Subcutaneous abdominal adipose tissue (tissue), 5 donors: ENCODE results near the gene ALDH7A1.
"Not testable (repeated sequence)": the region's sequence is repeated elsewhere in the genome, so short reads cannot be mapped to it uniquely, and the experiment has no call there.

Source experiments
- H3K27ac ChIP-seq: one replicate; pipeline ENCODE4 v1.7.0; 2013; ENCODE audit warnings: low read depth, mild to moderate bottlenecking, inconsistent platforms, low read length, moderate library complexity
- H3K27me3 ChIP-seq, 5 donors: one replicate each; pipeline ENCODE4 v1.7.0; 2013; ENCODE audit warnings: low read length in 5 of 5, inconsistent platforms in 1 of 5; ENCODE audit not compliant: control insufficient read depth in 5 of 5, insufficient read depth in 4 of 5
- H3K36me3 ChIP-seq, 5 donors: one replicate each; pipeline ENCODE4 v1.7.0; 2013; ENCODE audit warnings: low read length in 5 of 5; ENCODE audit not compliant: control insufficient read depth in 5 of 5, insufficient read depth in 5 of 5
- H3K4me1 ChIP-seq, 5 donors: one replicate each; pipeline ENCODE4 v1.7.0; 2013; ENCODE audit warnings: low read length in 5 of 5, mild to moderate bottlenecking in 3 of 5, moderate library complexity in 1 of 5; ENCODE audit not compliant: control insufficient read depth in 5 of 5, insufficient read depth in 5 of 5
- H3K4me3 ChIP-seq, 5 donors: one replicate each; pipeline ENCODE4 v1.7.0; 2013; ENCODE audit warnings: low read length in 5 of 5, low read depth in 1 of 5
- H3K9ac ChIP-seq, 5 donors: one replicate each; pipeline ENCODE4 v1.7.0; 2013; ENCODE audit warnings: low read length in 5 of 5, mild to moderate bottlenecking in 4 of 5, moderate library complexity in 3 of 5
- H3K9me3 ChIP-seq, 5 donors: one replicate each; pipeline ENCODE4 v1.7.0; 2013; ENCODE audit warnings: low read length in 5 of 5; ENCODE audit not compliant: control insufficient read depth in 5 of 5
- donor health status: healthy.
- donor health status: healthy.
- donor health status: healthy.
- donor health status: healthy.
- donor health status: healthy.

Gene ALDH7A1

GRCh38 chr5:126525630-126526245 is 69.3 kb downstream of the ALDH7A1 start:
- no peak overlapping the region for H3K27ac ChIP-seq
- H3K9ac ChIP-seq, result peak overlapping the region in 1 of 5 donors; percentile 30
- H3K4me1 ChIP-seq, result peaks cover 0 to 10% (median 6%) of the 10 kb centered on the region in 5 donors
- H3K4me3 ChIP-seq, result peak overlapping the region in 4 of 5 donors; percentile 22 to 61 (median 40)
- H3K9me3 ChIP-seq, result no peaks in the 10 kb centered on the region
- H3K36me3 ChIP-seq, result no peaks in the 10 kb centered on the region
- H3K27me3 ChIP-seq, result no peaks in the 10 kb centered on the region

DNA sequence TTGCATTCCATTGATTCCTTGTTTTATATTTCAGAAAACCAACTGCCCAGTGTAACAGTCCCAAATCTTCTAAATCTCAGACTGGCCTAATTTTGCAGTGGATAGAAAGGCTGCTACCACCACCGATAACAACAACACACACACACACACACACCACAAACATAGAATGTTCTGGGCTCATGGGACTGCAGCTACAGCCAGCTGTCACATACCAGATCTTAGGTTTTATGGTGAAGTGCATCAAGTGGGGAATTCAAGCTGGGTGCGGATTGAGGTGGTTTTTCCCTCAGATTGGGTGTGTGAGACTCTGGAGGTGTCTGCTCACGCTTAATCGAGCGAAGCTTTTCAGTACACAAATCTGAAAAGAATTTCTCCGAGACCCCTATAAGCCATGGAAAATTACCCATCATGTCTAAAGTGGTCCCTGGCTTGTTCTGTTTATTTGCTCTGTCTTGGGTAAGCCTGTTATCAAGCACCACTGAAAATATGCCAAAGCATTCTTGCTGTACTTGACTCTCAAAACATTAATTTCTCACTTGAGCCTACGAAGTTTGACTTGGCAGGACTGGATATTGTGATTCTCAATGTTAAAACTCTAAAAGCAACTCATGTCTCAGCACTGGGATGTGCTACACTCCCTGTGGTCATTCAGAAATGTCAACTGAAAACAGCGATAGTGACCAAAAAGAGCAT is 71.1 kb downstream of the ALDH7A1 start:
- Histone ChIP-seq H3K36me3 (no peaks in the 10 kb centered on the region), H3K4me1 (peaks cover 0 to 18% (median 17%) of the 10 kb centered on the region in 5 donors), H3K9ac (no peak overlapping the region), H3K4me3 (no peak overlapping the region), H3K27me3 (no peaks in the 10 kb centered on the region), H3K27ac (no peak overlapping the region), H3K9me3 (no peaks in the 10 kb centered on the region)

DNA sequence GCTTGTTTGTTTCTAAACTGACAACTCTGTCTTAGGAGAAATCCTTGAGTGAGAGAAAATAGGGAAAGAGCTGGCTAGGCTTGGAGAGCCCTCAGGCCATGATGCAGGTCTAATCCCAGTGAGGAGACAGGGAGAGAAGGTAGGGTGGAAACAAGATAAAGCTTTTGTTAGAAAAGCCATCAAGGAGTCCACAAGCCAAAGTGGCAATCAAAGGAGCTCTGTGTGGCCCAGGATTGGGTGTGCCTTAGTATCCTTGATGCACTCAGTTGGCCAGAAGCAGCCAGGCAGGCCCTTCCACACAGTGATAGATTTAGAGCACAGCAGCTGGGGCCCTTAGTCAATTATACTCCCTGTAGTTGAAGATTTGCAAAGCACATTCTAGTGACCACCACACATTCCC is 73.9 kb downstream of the ALDH7A1 start:
- Histone ChIP-seq H3K36me3 (no peaks in the 10 kb centered on the region), H3K27ac (no peak overlapping the region), H3K27me3 (no peaks in the 10 kb centered on the region), H3K9ac (no peak overlapping the region), H3K9me3 (no peaks in the 10 kb centered on the region), H3K4me3 (no peak overlapping the region), H3K4me1 (peaks cover 0 to 18% (median 17%) of the 10 kb centered on the region in 5 donors)

- Histone ChIP-seq H3K4me1 (peaks cover 0 to 13% (median 12%) of the 10 kb centered on the region in 5 donors), H3K4me3 (no peak overlapping the region), H3K9ac (no peak overlapping the region), H3K27me3 (no peaks in the 10 kb centered on the region), H3K27ac (no peak overlapping the region), H3K36me3 (no peaks in the 10 kb centered on the region), H3K9me3 (no peaks in the 10 kb centered on the region)
Observed at GRCh38 chr5:126520593-126520953, 74.4 kb downstream of the ALDH7A1 start.

DNA sequence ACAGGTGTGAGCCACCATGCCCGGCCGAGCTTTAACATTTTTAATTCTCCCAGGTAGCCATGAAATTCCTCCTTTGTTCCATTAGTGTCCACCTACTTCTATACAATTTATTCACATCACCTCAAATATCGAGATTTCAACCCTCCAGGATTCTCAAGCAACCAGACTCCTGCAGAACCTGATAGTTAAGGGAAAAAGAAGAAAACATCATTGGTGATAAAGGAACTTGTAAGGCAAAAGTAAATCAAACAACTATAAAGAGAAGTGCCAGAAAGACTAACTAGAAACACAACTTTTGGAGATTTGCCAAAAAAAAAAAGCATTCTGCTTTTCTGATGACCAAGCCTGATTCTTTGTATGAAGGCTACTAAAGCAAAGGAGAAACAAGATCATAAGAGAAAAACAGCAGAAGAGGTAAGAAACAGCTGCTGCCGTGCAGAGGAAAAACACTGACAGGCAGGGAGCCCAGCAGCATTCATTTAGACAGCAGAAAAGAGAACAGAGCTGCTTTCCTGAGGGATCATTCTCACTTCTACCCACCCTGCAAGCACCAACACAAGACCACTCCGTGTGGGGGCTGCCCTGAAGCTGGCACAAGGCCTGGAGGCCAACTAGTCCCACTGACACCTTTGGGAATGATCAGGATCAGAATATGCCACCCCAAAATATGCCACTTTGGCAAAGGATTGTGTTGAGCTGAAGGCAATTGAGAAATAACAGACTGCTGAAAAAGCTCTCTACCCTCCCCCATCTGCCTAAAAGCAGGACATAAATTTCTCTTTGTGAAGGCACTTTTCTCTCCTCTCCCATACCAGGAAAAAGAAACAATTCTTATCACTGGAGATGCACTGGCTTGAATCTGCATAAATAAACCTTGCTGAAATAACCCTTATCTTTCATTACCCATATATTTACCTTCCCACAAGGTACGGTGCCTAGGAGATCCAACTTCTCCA is 75.1 kb downstream of the ALDH7A1 start:
- Histone ChIP-seq H3K27me3 (no peaks in the 10 kb centered on the region), H3K4me3 (peak overlapping the region; percentile 13 to 70 (median 49)), H3K9me3 (no peaks in the 10 kb centered on the region), H3K4me1 (peaks cover 0 to 13% (median 8%) of the 10 kb centered on the region in 5 donors), H3K36me3 (no peaks in the 10 kb centered on the region), H3K9ac (peak overlapping the region in 3 of 5 donors; percentile 4 to 49 (median 39)), H3K27ac (no peak overlapping the region)

- H3K9ac ChIP-seq, H3K27me3 ChIP-seq, H3K36me3 ChIP-seq, H3K4me3 ChIP-seq, H3K9me3 ChIP-seq, H3K27ac ChIP-seq: not testable (repeated sequence)
- peaks cover 0 to 13% (median 8%) of the 10 kb centered on the region in 5 donors for H3K4me1 ChIP-seq
Observed at GRCh38 chr5:126519223-126519622, 75.8 kb downstream of the ALDH7A1 start.

DNA sequence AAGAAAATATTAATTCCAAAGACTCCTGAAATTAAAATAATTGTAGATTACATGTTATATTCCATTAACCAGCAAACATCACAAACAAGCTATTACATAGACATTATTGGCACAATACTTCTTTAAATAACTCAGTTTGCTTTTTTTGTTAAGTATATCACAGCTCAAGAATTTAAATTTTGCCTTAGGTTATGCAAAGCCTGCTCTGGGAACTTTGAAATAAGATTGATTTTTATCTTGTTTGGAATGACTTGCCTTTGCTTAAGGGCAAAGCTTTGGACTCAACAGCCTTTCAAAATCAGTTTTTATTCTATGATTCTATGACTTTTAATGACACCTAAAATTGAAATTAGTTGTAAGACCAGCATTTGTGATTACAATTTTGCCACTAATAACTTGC is 78.2 kb downstream of the ALDH7A1 start:
- Histone ChIP-seq H3K27ac (no peak overlapping the region), H3K4me1 (peaks cover 0 to 13% (median 8%) of the 10 kb centered on the region in 5 donors), H3K27me3 (no peaks in the 10 kb centered on the region), H3K4me3 (no peak overlapping the region), H3K36me3 (no peaks in the 10 kb centered on the region), H3K9me3 (no peaks in the 10 kb centered on the region), H3K9ac (no peak overlapping the region)

DNA sequence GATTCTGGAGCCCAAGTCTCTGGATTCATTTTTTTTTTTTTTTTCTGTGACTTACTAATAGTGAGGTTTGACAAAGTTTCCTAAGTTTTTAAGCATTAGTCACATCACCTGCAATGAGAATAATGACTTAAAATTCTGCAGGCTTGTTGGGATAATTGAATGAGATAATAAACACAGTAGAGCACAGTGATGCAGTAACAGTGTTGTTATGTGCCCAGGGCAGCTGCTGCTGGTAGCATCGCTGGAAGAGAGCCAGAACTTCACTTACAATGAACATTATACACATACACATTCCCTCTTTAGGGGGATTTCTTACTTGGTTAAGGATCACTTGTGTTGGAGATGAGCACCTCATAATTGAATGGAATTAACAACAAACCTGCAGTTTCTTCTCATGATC is 78.9 kb downstream of the ALDH7A1 start:
- Histone ChIP-seq H3K9me3 (no peaks in the 10 kb centered on the region), H3K4me1 (peaks cover 0 to 13% (median 8%) of the 10 kb centered on the region in 5 donors), H3K9ac (no peak overlapping the region), H3K27ac (no peak overlapping the region), H3K4me3 (no peak overlapping the region), H3K36me3 (no peaks in the 10 kb centered on the region), H3K27me3 (no peaks in the 10 kb centered on the region)

DNA sequence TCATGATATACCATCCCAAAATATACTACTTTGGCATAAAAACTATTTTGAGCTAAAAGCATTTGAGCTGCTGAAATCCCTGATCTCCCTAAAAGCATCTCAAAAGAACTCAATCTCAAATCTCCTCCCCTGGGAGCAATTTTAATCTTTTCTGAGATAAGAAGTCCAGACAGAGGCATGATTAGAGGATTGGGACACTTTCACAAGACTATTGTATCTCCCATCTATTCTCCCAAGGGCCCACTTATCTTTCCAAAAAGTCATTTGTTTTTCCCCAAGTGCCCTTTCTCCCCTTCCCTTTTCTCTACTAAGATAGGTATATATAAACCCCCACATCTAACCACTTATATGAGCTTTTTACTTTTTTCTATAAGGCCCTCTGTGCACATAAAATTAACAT is 79.7 kb downstream of the ALDH7A1 start:
- Histone ChIP-seq H3K27ac (no peak overlapping the region), H3K9me3 (no peaks in the 10 kb centered on the region), H3K27me3 (no peaks in the 10 kb centered on the region), H3K4me3 (no peak overlapping the region), H3K36me3 (no peaks in the 10 kb centered on the region), H3K9ac (no peak overlapping the region), H3K4me1 (peaks cover 0 to 11% (median 8%) of the 10 kb centered on the region in 5 donors)
